ENCODE measurements around the gene ZSCAN5B. TPM values are rescaled to one million over a fixed set of nuclear protein-coding genes. Genes with fewer than 3 reads are reported as not detected.

The ZSCAN5B gene
- total RNA-seq, 1 experiment from 2014 or later, result not detected

- H4K20me1 ChIP-seq (ENCODE audit: insufficient read depth, low read depth, low read length), result peaks cover 23% of the 10 kb centered on the region
- H3K9ac ChIP-seq (ENCODE audit: low read length), result no peak overlapping the region
- no peaks in the 10 kb centered on the region for H3K9me3 ChIP-seq (ENCODE audit: low read length)
- no peaks in the 10 kb centered on the region for H3K27me3 ChIP-seq (ENCODE audit: low read length)
- H2AFZ ChIP-seq (ENCODE audit: low read length), result no peak overlapping the region
- DNase-seq, result no peak
- peaks cover under 1% of the 10 kb centered on the region for H3K4me1 ChIP-seq (ENCODE audit: low read length)
- no peak overlapping the region for H3K27ac ChIP-seq (ENCODE audit: low read length)
- no peak overlapping the region for H3K4me3 ChIP-seq (ENCODE audit: low read length)
- H3K36me3 ChIP-seq (ENCODE audit: insufficient read depth, low read length), result peaks cover 6% of the 10 kb centered on the region; the same call in 1 of the 2 replicates
- H3K4me2 ChIP-seq (ENCODE audit: low read depth, low read length, poor library complexity, severe bottlenecking), result no peak overlapping the region
- H3K79me2 ChIP-seq (ENCODE audit: low read length), result peaks cover 59% of the 10 kb centered on the region
- no peaks in the 10 kb centered on the region for H3K9me2 ChIP-seq (replicated peaks; ENCODE audit: insufficient read depth, low read length)
Measured at GRCh38 chr19:56148096-56148495, 49.5 kb downstream of the ZSCAN5B start.

- no peaks in the 10 kb centered on the region for H3K9me2 ChIP-seq (replicated peaks; ENCODE audit: insufficient read depth, low read length)
- peaks cover 8% of the 10 kb centered on the region for H3K4me1 ChIP-seq (ENCODE audit: low read length)
- H3K9ac ChIP-seq (ENCODE audit: low read length), result no peak overlapping the region
- no peak overlapping the region for H3K4me3 ChIP-seq (ENCODE audit: low read length)
- H3K9me3 ChIP-seq (ENCODE audit: low read length), result no peaks in the 10 kb centered on the region
- H3K4me2 ChIP-seq (ENCODE audit: low read depth, low read length, poor library complexity, severe bottlenecking), result no peak overlapping the region
- peaks cover 16% of the 10 kb centered on the region for H4K20me1 ChIP-seq (ENCODE audit: insufficient read depth, low read depth, low read length)
- H3K36me3 ChIP-seq (ENCODE audit: insufficient read depth, low read length), result peaks cover 6% of the 10 kb centered on the region; the same call in 1 of the 2 replicates
- no peaks in the 10 kb centered on the region for H3K27me3 ChIP-seq (ENCODE audit: low read length)
- DNase-seq, result no peak
- peaks cover 60% of the 10 kb centered on the region for H3K79me2 ChIP-seq (ENCODE audit: low read length)
- H2AFZ ChIP-seq (ENCODE audit: low read length), result no peak overlapping the region
- H3K27ac ChIP-seq (ENCODE audit: low read length), result no peak overlapping the region
Measured at GRCh38 chr19:56147307-56147706, 50.3 kb downstream of the ZSCAN5B start.

GRCh38 chr19:56146904-56147303 lies 50.7 kb downstream of the ZSCAN5B start:
- no peak overlapping the region for H2AFZ ChIP-seq (ENCODE audit: low read length)
- no peak for DNase-seq
- peaks cover 12% of the 10 kb centered on the region for H3K4me1 ChIP-seq (ENCODE audit: low read length)
- 0 out of 2 replicates have a peak, but pooled peaks cover 6% of the 10 kb centered on the region for H3K36me3 ChIP-seq (ENCODE audit: insufficient read depth, low read length)
- H4K20me1 ChIP-seq (ENCODE audit: insufficient read depth, low read depth, low read length), result peaks cover 14% of the 10 kb centered on the region; the same call in 1 of the 2 replicates
- H3K79me2 ChIP-seq (ENCODE audit: low read length), result peaks cover 63% of the 10 kb centered on the region
- no peaks in the 10 kb centered on the region for H3K9me3 ChIP-seq (ENCODE audit: low read length)
- no peak overlapping the region for H3K9ac ChIP-seq (ENCODE audit: low read length)
- no peak overlapping the region for H3K4me3 ChIP-seq (ENCODE audit: low read length)
- no peaks in the 10 kb centered on the region for H3K9me2 ChIP-seq (replicated peaks; ENCODE audit: insufficient read depth, low read length)
- no peak overlapping the region for H3K4me2 ChIP-seq (ENCODE audit: low read depth, low read length, poor library complexity, severe bottlenecking)
- no peaks in the 10 kb centered on the region for H3K27me3 ChIP-seq (ENCODE audit: low read length)
- H3K27ac ChIP-seq (ENCODE audit: low read length), result no peak overlapping the region

GRCh38 chr19:56145698-56146097 lies 51.9 kb downstream of the ZSCAN5B start:
- Histone ChIP-seq H2AFZ (ENCODE audit: low read length) (no peak overlapping the region), H3K9me2 (replicated peaks; ENCODE audit: insufficient read depth, low read length) (no peaks in the 10 kb centered on the region), H3K4me3 (ENCODE audit: low read length) (no peak overlapping the region), H3K4me2 (ENCODE audit: low read depth, low read length, poor library complexity, severe bottlenecking) (no peak overlapping the region), H3K9ac (ENCODE audit: low read length) (no peak overlapping the region), H3K36me3 (ENCODE audit: insufficient read depth, low read length) (0 out of 2 replicates have a peak, but pooled peaks cover 6% of the 10 kb centered on the region), H3K27me3 (ENCODE audit: low read length) (no peaks in the 10 kb centered on the region), H3K9me3 (ENCODE audit: low read length) (no peaks in the 10 kb centered on the region), H4K20me1 (ENCODE audit: insufficient read depth, low read depth, low read length) (peaks cover 10% of the 10 kb centered on the region; the same call in 1 of the 2 replicates), H3K79me2 (ENCODE audit: low read length) (peaks cover 64% of the 10 kb centered on the region), H3K27ac (ENCODE audit: low read length) (no peak overlapping the region), H3K4me1 (ENCODE audit: low read length) (peaks cover 16% of the 10 kb centered on the region)
- DNase-seq, result no peak

- Histone ChIP-seq H3K9me2 (replicated peaks; ENCODE audit: insufficient read depth, low read length) (no peaks in the 10 kb centered on the region), H3K27ac (ENCODE audit: low read length) (no peak overlapping the region), H3K79me2 (ENCODE audit: low read length) (peaks cover 56% of the 10 kb centered on the region), H3K36me3 (ENCODE audit: insufficient read depth, low read length) (0 out of 2 replicates have a peak, but pooled peaks cover 6% of the 10 kb centered on the region), H4K20me1 (ENCODE audit: insufficient read depth, low read depth, low read length) (peaks cover 4% of the 10 kb centered on the region; the same call in 1 of the 2 replicates), H3K4me2 (ENCODE audit: low read depth, low read length, poor library complexity, severe bottlenecking) (no peak overlapping the region), H3K9ac (ENCODE audit: low read length) (no peak overlapping the region), H2AFZ (ENCODE audit: low read length) (no peak overlapping the region), H3K4me1 (ENCODE audit: low read length) (peaks cover 22% of the 10 kb centered on the region), H3K9me3 (ENCODE audit: low read length) (no peaks in the 10 kb centered on the region), H3K4me3 (ENCODE audit: low read length) (no peak overlapping the region), H3K27me3 (ENCODE audit: low read length) (no peaks in the 10 kb centered on the region)
- no peak for DNase-seq
Measured at GRCh38 chr19:56144831-56145230, 52.8 kb downstream of the ZSCAN5B start.

- Histone ChIP-seq H3K4me1 (ENCODE audit: low read length) (peaks cover 24% of the 10 kb centered on the region), H4K20me1 (ENCODE audit: insufficient read depth, low read depth, low read length) (no peaks in the 10 kb centered on the region; the same call in 1 of the 2 replicates), H3K9me3 (ENCODE audit: low read length) (no peaks in the 10 kb centered on the region), H3K9me2 (replicated peaks; ENCODE audit: insufficient read depth, low read length) (no peaks in the 10 kb centered on the region), H2AFZ (ENCODE audit: low read length) (no peak overlapping the region), H3K79me2 (ENCODE audit: low read length) (peaks cover 51% of the 10 kb centered on the region), H3K4me3 (ENCODE audit: low read length) (no peak overlapping the region), H3K27ac (ENCODE audit: low read length) (no peak overlapping the region), H3K9ac (ENCODE audit: low read length) (no peak overlapping the region), H3K4me2 (ENCODE audit: low read depth, low read length, poor library complexity, severe bottlenecking) (no peak overlapping the region), H3K36me3 (ENCODE audit: insufficient read depth, low read length) (0 out of 2 replicates have a peak, but pooled peaks cover 6% of the 10 kb centered on the region), H3K27me3 (ENCODE audit: low read length) (no peaks in the 10 kb centered on the region)
- no peak for DNase-seq
Measured at GRCh38 chr19:56144376-56144775, 53.2 kb downstream of the ZSCAN5B start.

DNA sequence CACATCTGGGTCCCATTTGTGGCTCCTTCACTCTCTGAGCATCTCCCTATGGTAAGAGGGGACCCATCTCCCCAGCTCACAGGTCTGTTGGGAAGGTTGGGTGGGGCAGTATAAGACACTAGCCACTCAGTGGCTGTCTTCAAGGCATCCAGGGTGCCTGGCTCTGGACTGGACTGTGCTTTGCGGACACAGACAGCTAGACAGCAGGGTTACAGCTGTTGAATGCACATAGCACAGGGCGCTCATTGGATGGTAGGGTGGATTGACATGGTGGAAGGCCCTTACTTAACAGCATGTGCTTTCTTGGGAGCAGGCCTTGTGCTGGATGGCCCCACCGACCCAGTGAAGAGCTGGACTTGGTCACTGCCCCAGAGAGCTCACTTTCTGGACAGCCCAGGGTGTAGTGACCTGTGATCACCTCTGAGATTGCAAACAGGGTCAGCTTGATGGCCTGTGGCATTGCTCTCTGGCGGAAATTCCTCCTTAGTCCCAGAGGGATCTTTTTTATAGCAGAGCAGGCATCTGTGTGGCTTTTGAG lies 54.6 kb downstream of the ZSCAN5B start:
- peaks cover 24% of the 10 kb centered on the region for H3K4me1 ChIP-seq (ENCODE audit: low read length)
- H4K20me1 ChIP-seq (ENCODE audit: insufficient read depth, low read depth, low read length), result no peaks in the 10 kb centered on the region; the same call in 1 of the 2 replicates
- no peak overlapping the region for H2AFZ ChIP-seq (ENCODE audit: low read length)
- H3K79me2 ChIP-seq (ENCODE audit: low read length), result peaks cover 47% of the 10 kb centered on the region
- 0 out of 2 replicates have a peak overlapping the region, but pooled peaks have one; percentile 1 for H3K9ac ChIP-seq (ENCODE audit: low read length)
- no peaks in the 10 kb centered on the region for H3K9me2 ChIP-seq (replicated peaks; ENCODE audit: insufficient read depth, low read length)
- H3K27me3 ChIP-seq (ENCODE audit: low read length), result no peaks in the 10 kb centered on the region
- no peak overlapping the region for H3K4me3 ChIP-seq (ENCODE audit: low read length)
- no peak overlapping the region for H3K4me2 ChIP-seq (ENCODE audit: low read depth, low read length, poor library complexity, severe bottlenecking)
- no peak for DNase-seq
- H3K27ac ChIP-seq (ENCODE audit: low read length), result no peak overlapping the region
- H3K36me3 ChIP-seq (ENCODE audit: insufficient read depth, low read length), result 0 out of 2 replicates have a peak, but pooled peaks cover 2% of the 10 kb centered on the region
- no peaks in the 10 kb centered on the region for H3K9me3 ChIP-seq (ENCODE audit: low read length)

GRCh38 chr19:56142087-56142787 lies 55.3 kb downstream of the ZSCAN5B start:
- no peaks in the 10 kb centered on the region for H3K36me3 ChIP-seq (ENCODE audit: insufficient read depth, low read length)
- H3K79me2 ChIP-seq (ENCODE audit: low read length), result peaks cover 47% of the 10 kb centered on the region
- no peaks in the 10 kb centered on the region for H3K9me2 ChIP-seq (replicated peaks; ENCODE audit: insufficient read depth, low read length)
- no peaks in the 10 kb centered on the region; the same call in 1 of the 2 replicates for H4K20me1 ChIP-seq (ENCODE audit: insufficient read depth, low read depth, low read length)
- peaks cover 24% of the 10 kb centered on the region for H3K4me1 ChIP-seq (ENCODE audit: low read length)
- peak overlapping the region; percentile 84 for H3K4me3 ChIP-seq (ENCODE audit: low read length)
- no peak overlapping the region for H2AFZ ChIP-seq (ENCODE audit: low read length)
- H3K9me3 ChIP-seq (ENCODE audit: low read length), result no peaks in the 10 kb centered on the region
- peak overlapping the region; percentile 84 for H3K4me2 ChIP-seq (ENCODE audit: low read depth, low read length, poor library complexity, severe bottlenecking)
- peak overlapping the region; percentile 77 for H3K9ac ChIP-seq (ENCODE audit: low read length)
- H3K27ac ChIP-seq (ENCODE audit: low read length), result no peak overlapping the region
- no peak for DNase-seq
- H3K27me3 ChIP-seq (ENCODE audit: low read length), result no peaks in the 10 kb centered on the region

All from Karpas-422 (cell line).